GM23338 (cell line): ENCODE measurements around the gene MED9. TPM values are rescaled to one million over a fixed set of nuclear protein-coding genes. Genes with fewer than 3 reads are reported as not detected.

ENCODE experiments used
- ATAC-seq: fragments of 200-7000 bp; cut with Tn5 transposase; 3 replicates; pipeline ENCODE4 v1.9.1; 2020
- DNase-seq: peaks from one replicate; pipeline ENCODE4 v3.0.0-alpha.2; 2015; ENCODE audit warnings: low spot score
- H2AFZ ChIP-seq: fragments of 200-600 bp; sonication (generic); 2 replicates; pipeline ENCODE4 v1.8.0; 2016; ENCODE audit warnings: antibody characterized with exemption, mild to moderate bottlenecking, moderate library complexity
- H3F3A ChIP-seq: fragments of 200-600 bp; sonication (generic); replicated peaks from 2 replicates; pipeline ENCODE4 v1.8.0; 2017; ENCODE audit warnings: antibody characterized with exemption, mixed run types, low read depth
- H3K27ac ChIP-seq: fragments of 200-600 bp; sonication (generic); 2 replicates; pipeline ENCODE4 v1.6.1; 2016; ENCODE audit warnings: low read depth
- H3K27me3 ChIP-seq: fragments of 200-600 bp; sonication (generic); 2 replicates; pipeline ENCODE4 v1.8.0; 2016; ENCODE audit warnings: mild to moderate bottlenecking, mixed run types, moderate library complexity; ENCODE audit not compliant: insufficient read depth
- H3K36me3 ChIP-seq: fragments of 200-600 bp; sonication (generic); 2 replicates; pipeline ENCODE4 v1.8.0; 2016; ENCODE audit warnings: mild to moderate bottlenecking; ENCODE audit not compliant: insufficient read depth
- H3K4me1 ChIP-seq: fragments of 200-600 bp; sonication (generic); 2 replicates; pipeline ENCODE4 v1.8.0; 2016; ENCODE audit warnings: mild to moderate bottlenecking, moderate library complexity; ENCODE audit not compliant: insufficient read depth
- H3K4me2 ChIP-seq: fragments of 200-600 bp; sonication (generic); 2 replicates; pipeline ENCODE4 v1.7.1; 2017; ENCODE audit warnings: mixed run types
- H3K4me3 ChIP-seq: fragments of 200-600 bp; sonication (generic); 2 replicates; pipeline ENCODE4 v1.6.1; 2016; ENCODE audit warnings: mixed run types
- H3K79me2 ChIP-seq: fragments of 200-600 bp; sonication (generic); replicated peaks from 2 replicates; pipeline ENCODE4 v1.8.0; 2017; ENCODE audit warnings: mild to moderate bottlenecking; ENCODE audit not compliant: insufficient read depth
- H3K9me2 ChIP-seq: fragments of 200-600 bp; sonication (generic); 2 replicates; pipeline ENCODE4 v1.8.0; 2017; ENCODE audit not compliant: insufficient read depth
- H4K20me1 ChIP-seq: fragments of 200-600 bp; sonication (generic); replicated peaks from 2 replicates; pipeline ENCODE4 v1.8.0; 2017; ENCODE audit warnings: mild to moderate bottlenecking; ENCODE audit not compliant: insufficient read depth
- H3K27ac Mint-ChIP-seq: 2 replicates; pipeline ENCODE4 v1.8.0; 2020; ENCODE audit warnings: inconsistent platforms, mild to moderate bottlenecking, moderate library complexity, mixed read lengths
- H3K27me3 Mint-ChIP-seq: 3 replicates; pipeline ENCODE4 v1.8.0; 2022; ENCODE audit warnings: low read depth, mild to moderate bottlenecking, moderate library complexity, mixed read lengths, inconsistent platforms; ENCODE audit not compliant: insufficient read depth, poor library complexity
- H3K36me3 Mint-ChIP-seq: 3 replicates; pipeline ENCODE4 v1.8.0; 2021; ENCODE audit warnings: low read depth, mild to moderate bottlenecking, inconsistent platforms, moderate library complexity, mixed read lengths
- H3K4me1 Mint-ChIP-seq: 3 replicates; pipeline ENCODE4 v1.8.0; 2020; ENCODE audit warnings: mild to moderate bottlenecking, inconsistent platforms, mixed read lengths
- H3K4me3 Mint-ChIP-seq: 3 replicates; pipeline ENCODE4 v1.8.0; 2021; ENCODE audit warnings: moderate library complexity, mild to moderate bottlenecking, inconsistent platforms, mixed read lengths
- H3K9me3 Mint-ChIP-seq: 3 replicates; pipeline ENCODE4 v1.8.0; 2020; ENCODE audit warnings: moderate library complexity, mild to moderate bottlenecking, inconsistent platforms, mixed read lengths
- CREB1 ChIP-seq: fragments of 250-450 bp; sonication (Bioruptor Pico); IDR thresholded peaks from 2 replicates; pipeline ENCODE4 v1.5.0; 2020; ENCODE audit warnings: low read depth, mild to moderate bottlenecking, moderate library complexity
- CTCF ChIP-seq, 2 experiments: fragments of 200-600 bp in 1 of 2; sonication (generic) in 1 of 2; conservative IDR thresholded peaks; 2 replicates each; pipeline versions ENCODE4 v1.5.1 to v1.6.1; 2016 to 2017; ENCODE audit warnings: antibody characterized with exemption in 2 of 2, low read depth in 2 of 2, mild to moderate bottlenecking in 2 of 2, moderate library complexity in 1 of 2
- ZNF114 ChIP-seq: fragments of 250-450 bp; sonication (Bioruptor Pico); IDR thresholded peaks from 2 replicates; pipeline ENCODE4 v1.5.0; 2020; ENCODE audit warnings: mild to moderate bottlenecking, moderate library complexity
- ZNF331 ChIP-seq: fragments of 250-450 bp; sonication (Bioruptor Pico); IDR thresholded peaks from 2 replicates; pipeline ENCODE4 v1.5.0; 2020; ENCODE audit warnings: low read depth, mild to moderate bottlenecking, moderate library complexity
- ZNF462 ChIP-seq: fragments of 250-450 bp; sonication (Bioruptor Pico); IDR thresholded peaks from 2 replicates; pipeline ENCODE4 v1.5.0; 2020; ENCODE audit warnings: mild to moderate bottlenecking, moderate library complexity
- polyA plus RNA-seq: library from polyadenylated mRNA; unstranded; fragments of >200 nt; fragmentation: Nextera tagmentation; extraction: Ambion mirVana; gene quantifications from 2 replicates; pipeline ENCODE4 v1.2.1, GENCODE V29; 2016
- total RNA-seq: library from RNA; depleted of rRNA; stranded (reverse); fragments of >200 nt; shearing (Covaris generic); gene quantifications from 2 replicates; pipeline ENCODE4 v1.2.3, GENCODE V29; 2014

MED9 gene
- total and polyA plus RNA-seq, 2 experiments from 2014 or later: 17.3 to 19.9 TPM

- no peak for TF ChIP-seq ZNF462 (CRISPR knock-in tag)
- TF ChIP-seq CTCF (conservative IDR thresholded peaks at IDR 0.05; ENCODE audit: low read depth in 2 of 2): no peak
Measured at GRCh38 chr17:17526369-17526768, 49.6 kb downstream of the MED9 start (continued).

- no peaks in the 10 kb centered on the region; the same call in 2 of the 3 replicates for H3K36me3 Mint-ChIP-seq
- H3K4me3 ChIP-seq: no peak overlapping the region
- H3K4me2 ChIP-seq: no peak overlapping the region
- H3K4me1 Mint-ChIP-seq: peaks cover 22% of the 10 kb centered on the region
- H3K9me2 ChIP-seq: no peaks in the 10 kb centered on the region
- no peaks in the 10 kb centered on the region for H3K27me3 ChIP-seq
- peaks cover 8% of the 10 kb centered on the region for H3K4me1 ChIP-seq
- peaks cover 6% of the 10 kb centered on the region; the same call in 2 of the 3 replicates for H3K9me3 Mint-ChIP-seq
- H3K79me2 ChIP-seq: no peaks in the 10 kb centered on the region
- ATAC-seq (no peak), DNase-seq (no peak)
- H3K4me3 Mint-ChIP-seq: no peak overlapping the region
- no peak overlapping the region for H3K27ac Mint-ChIP-seq
- H3K27me3 Mint-ChIP-seq: peaks cover 18% of the 10 kb centered on the region
- no peak overlapping the region for H2AFZ ChIP-seq
- no peak overlapping the region for H3K27ac ChIP-seq
- no peaks in the 10 kb centered on the region for H3F3A ChIP-seq
- H3K36me3 ChIP-seq: no peaks in the 10 kb centered on the region
- no peaks in the 10 kb centered on the region for H4K20me1 ChIP-seq
- TF ChIP-seq ZNF331 (CRISPR knock-in tag) (no peak), ZNF114 (CRISPR knock-in tag) (no peak), ZNF462 (CRISPR knock-in tag) (no peak), CREB1 (no peak)
Measured at GRCh38 chr17:17527534-17527933, 50.7 kb downstream of the MED9 start.
